8988T (cell line): ENCODE results near the gene TFDP1.
A peak's percentile ranks its signal among the peaks of the same experiment; 100 is the strongest.

ENCODE experiments used
- DNase-seq: peaks from one replicate; pipeline ENCODE4 v3.0.0; 2011

Gene TFDP1

GRCh38 chr13:113584205-113584869, at the start of gene TFDP1:
Gene TFDP1, plus strand, starts transcription at chr13:113584753. Its CDS starts 1,085 bp downstream, at chr13:113585838.
- DNase-seq = peak; percentile 97

GRCh38 chr13:113535381-113535781, 49.2 kb upstream of the TFDP1 start:
- no peak for DNase-seq

GRCh38 chr13:113536461-113537110, 48.0 kb upstream of the TFDP1 start:
- DNase-seq = no peak

- no peak for DNase-seq
These were observed 47.3 kb upstream of the TFDP1 start for GRCh38 chr13:113537205-113537604.

GRCh38 chr13:113537909-113538688, 46.5 kb upstream of the TFDP1 start:
- no peak for DNase-seq

- DNase-seq = no peak
These were observed 45.9 kb upstream of the TFDP1 start for GRCh38 chr13:113538689-113539058.

- no peak for DNase-seq
These were observed 45.4 kb upstream of the TFDP1 start for GRCh38 chr13:113539176-113539575.

- no peak for DNase-seq
These were observed 44.7 kb upstream of the TFDP1 start for GRCh38 chr13:113539822-113540221.

- no peak for DNase-seq
These were observed 44.0 kb upstream of the TFDP1 start for GRCh38 chr13:113540523-113540922.

GRCh38 chr13:113542751-113543424, 41.7 kb upstream of the TFDP1 start:
- no peak for DNase-seq

GRCh38 chr13:113544071-113544891, 40.3 kb upstream of the TFDP1 start:
- no peak for DNase-seq

GRCh38 chr13:113544896-113545295, 39.7 kb upstream of the TFDP1 start:
- DNase-seq = no peak

- no peak for DNase-seq
These were observed 39.1 kb upstream of the TFDP1 start for GRCh38 chr13:113545455-113545930.

- no peak for DNase-seq
These were observed 38.5 kb upstream of the TFDP1 start for GRCh38 chr13:113545931-113546516.

GRCh38 chr13:113546571-113547237, 37.8 kb upstream of the TFDP1 start:
- DNase-seq = no peak

- DNase-seq = no peak
These were observed 37.1 kb upstream of the TFDP1 start for GRCh38 chr13:113547238-113547971.

- DNase-seq = no peak
These were observed 36.3 kb upstream of the TFDP1 start for GRCh38 chr13:113548171-113548641.

GRCh38 chr13:113548778-113549621, 35.6 kb upstream of the TFDP1 start:
- no peak for DNase-seq

- DNase-seq = no peak
These were observed 34.1 kb upstream of the TFDP1 start for GRCh38 chr13:113550453-113550852.
